H9 (cell line): ENCODE results near the gene PTPN22. TPM values are rescaled to one million over a fixed set of nuclear protein-coding genes. Genes with fewer than 3 reads are reported as not detected.

Source experiments
- DNase-seq: peaks from one replicate; pipeline ENCODE4 v3.0.0-alpha.2; 2017
- H2AFZ ChIP-seq: one replicate; pipeline ENCODE4 v1.6.1; 2013; ENCODE audit warnings: mild to moderate bottlenecking, low read length, control low read depth, moderate library complexity
- H2AK5ac ChIP-seq: 2 replicates; pipeline ENCODE4 v1.6.1; 2013; ENCODE audit warnings: low read length, control low read depth, mixed read lengths; ENCODE audit not compliant: insufficient read length
- H2BK120ac ChIP-seq: one replicate; pipeline ENCODE4 v1.6.1; 2013; ENCODE audit warnings: low read depth, mild to moderate bottlenecking, low read length, control low read depth, inconsistent platforms; ENCODE audit not compliant: poor library complexity, severe bottlenecking
- H2BK12ac ChIP-seq: 2 replicates; pipeline ENCODE4 v1.6.1; 2013; ENCODE audit warnings: low read length, control low read depth, mixed read lengths, low read depth; ENCODE audit not compliant: insufficient read length
- H2BK15ac ChIP-seq: 2 replicates; pipeline ENCODE4 v1.6.1; 2013; ENCODE audit warnings: low read depth, low read length, control low read depth
- H2BK20ac ChIP-seq: one replicate; pipeline ENCODE4 v1.6.1; 2013; ENCODE audit warnings: low read depth, mild to moderate bottlenecking, low read length, control low read depth, inconsistent platforms; ENCODE audit not compliant: poor library complexity, severe bottlenecking
- H2BK5ac ChIP-seq: 2 replicates; pipeline ENCODE4 v1.6.1; 2013; ENCODE audit warnings: low read length, control low read depth, mixed read lengths; ENCODE audit not compliant: insufficient read length
- H3K14ac ChIP-seq: 2 replicates; pipeline ENCODE4 v1.6.1; 2013; ENCODE audit warnings: low read length, control low read depth; ENCODE audit not compliant: insufficient read depth
- H3K18ac ChIP-seq: 2 replicates; pipeline ENCODE4 v1.6.1; 2013; ENCODE audit warnings: low read depth, mild to moderate bottlenecking, mixed read lengths, low read length, control low read depth; ENCODE audit not compliant: insufficient read length
- H3K23ac ChIP-seq: 2 replicates; pipeline ENCODE4 v1.6.1; 2013; ENCODE audit warnings: low read length, control low read depth, mixed read lengths, low read depth; ENCODE audit not compliant: insufficient read length
- H3K23me2 ChIP-seq: 2 replicates; pipeline ENCODE4 v1.6.1; 2013; ENCODE audit warnings: low read depth, mild to moderate bottlenecking, mixed read lengths, low read length, control low read depth; ENCODE audit not compliant: insufficient read length, poor library complexity, severe bottlenecking
- H3K27ac ChIP-seq: 2 replicates; pipeline ENCODE4 v1.5.1; 2013; ENCODE audit warnings: low read length, control low read depth, mixed read lengths, low read depth; ENCODE audit not compliant: insufficient read length
- H3K27me3 ChIP-seq: 2 replicates; pipeline ENCODE4 v1.6.1; 2013; ENCODE audit warnings: low read length, control low read depth, inconsistent platforms; ENCODE audit not compliant: insufficient read depth
- H3K4ac ChIP-seq: 2 replicates; pipeline ENCODE4 v1.6.1; 2013; ENCODE audit warnings: low read depth, mild to moderate bottlenecking, control low read depth, inconsistent platforms, low read length, moderate library complexity
- H3K4me1 ChIP-seq: 2 replicates; pipeline ENCODE4 v1.6.1; 2013; ENCODE audit warnings: low read length, control low read depth, inconsistent platforms; ENCODE audit not compliant: insufficient read depth
- H3K4me2 ChIP-seq: 2 replicates; pipeline ENCODE4 v1.6.1; 2013; ENCODE audit warnings: low read length, control low read depth, mixed read lengths; ENCODE audit not compliant: insufficient read length, insufficient read depth
- H3K56ac ChIP-seq: 2 replicates; pipeline ENCODE4 v1.6.1; 2013; ENCODE audit warnings: low read depth, mild to moderate bottlenecking, mixed read lengths, low read length, control low read depth; ENCODE audit not compliant: insufficient read length
- H3K79me1 ChIP-seq: 2 replicates; pipeline ENCODE4 v1.6.1; 2013; ENCODE audit warnings: low read depth, mild to moderate bottlenecking, moderate library complexity, low read length, control low read depth, inconsistent platforms; ENCODE audit not compliant: insufficient read depth, poor library complexity, severe bottlenecking
- H3K79me2 ChIP-seq: 2 replicates; pipeline ENCODE4 v1.6.1; 2013; ENCODE audit warnings: low read length, control low read depth, inconsistent platforms; ENCODE audit not compliant: insufficient read depth
- H3K9ac ChIP-seq: 2 replicates; pipeline ENCODE4 v1.6.1; 2013; ENCODE audit warnings: low read length, control low read depth, mixed read lengths; ENCODE audit not compliant: insufficient read length; ENCODE audit errors: extremely low read depth
- H3K9me3 ChIP-seq: one replicate; pipeline ENCODE4 v1.6.1; 2013; ENCODE audit warnings: low read depth, low read length, inconsistent platforms; ENCODE audit not compliant: control insufficient read depth
- H3T11ph ChIP-seq: one replicate; pipeline ENCODE4 v1.6.1; 2013; ENCODE audit warnings: mild to moderate bottlenecking, low read length, control low read depth, inconsistent platforms
- H4K20me1 ChIP-seq: one replicate; pipeline ENCODE4 v1.6.1; 2013; ENCODE audit not compliant: control insufficient read depth, insufficient read length, insufficient read depth
- H4K5ac ChIP-seq: 2 replicates; pipeline ENCODE4 v1.6.1; 2013; ENCODE audit warnings: low read depth, mild to moderate bottlenecking, mixed read lengths, low read length, control low read depth; ENCODE audit not compliant: insufficient read length
- H4K8ac ChIP-seq: replicated peaks from 2 replicates; pipeline ENCODE4 v1.6.1; 2013; ENCODE audit warnings: low read length, control low read depth, mixed read lengths, low read depth; ENCODE audit not compliant: insufficient read length
- H4K91ac ChIP-seq: 2 replicates; pipeline ENCODE4 v1.6.1; 2013; ENCODE audit warnings: low read depth, mild to moderate bottlenecking, moderate library complexity, mixed read lengths, low read length, control low read depth; ENCODE audit not compliant: insufficient read length
- H3K27ac Mint-ChIP-seq, 3 experiments: 2 replicates in 2 of 3; 3 replicates in 1 of 3; pipeline ENCODE4 v1.8.0; 2020 to 2021; ENCODE audit warnings: mixed read lengths in 3 of 3, mild to moderate bottlenecking in 1 of 3, moderate library complexity in 1 of 3
- H3K27me3 Mint-ChIP-seq: 2 replicates; pipeline ENCODE4 v1.8.0; 2021; ENCODE audit warnings: low read depth, mild to moderate bottlenecking, moderate library complexity, mixed read lengths
- H3K36me3 Mint-ChIP-seq, 3 experiments: 2 replicates in 2 of 3; 3 replicates in 1 of 3; pipeline ENCODE4 v1.8.0; 2020 to 2021; ENCODE audit warnings: low read depth in 3 of 3, mixed read lengths in 3 of 3; ENCODE audit not compliant: insufficient read depth in 1 of 3
- H3K4me1 Mint-ChIP-seq, 2 experiments: 2 replicates each; pipeline ENCODE4 v1.8.0; 2020; ENCODE audit warnings: mixed read lengths in 2 of 2
- H3K4me3 Mint-ChIP-seq, 2 experiments: 2 replicates in 1 of 2; 3 replicates in 1 of 2; pipeline ENCODE4 v1.8.0; 2020 to 2021; ENCODE audit warnings: mild to moderate bottlenecking in 2 of 2, mixed read lengths in 2 of 2, moderate library complexity in 1 of 2
- H3K9me3 Mint-ChIP-seq, 2 experiments: 2 replicates in 1 of 2; 3 replicates in 1 of 2; pipeline ENCODE4 v1.8.0; 2020; ENCODE audit warnings: mild to moderate bottlenecking in 2 of 2, mixed read lengths in 2 of 2, moderate library complexity in 1 of 2
- WGBS: extraction: QIAGEN DNeasy Blood & Tissue Kit; methylation state at CpG from one replicate; pipeline ENCODE4 v1.1.7; 2013; ENCODE audit warnings: missing lambda C conversion rate, low lambda C conversion rate, mixed read lengths; ENCODE audit not compliant: insufficient read length; ENCODE audit errors: extremely low coverage; 5-methylcytosine and 5-hydroxymethylcytosine counted together
- total RNA-seq: library from RNA; stranded (reverse); gene quantifications from 2 replicates; pipeline ENCODE4 v1.2.1, GENCODE V29; 2021
- TF ChIP-seq, protein P1 (sequence below): fragments of 200-600 bp; sonication (generic); conservative IDR thresholded peaks from 3 replicates; pipeline ENCODE4 v1.8.0; 2021; ENCODE audit warnings: antibody characterized with exemption, mild to moderate bottlenecking

The PTPN22 gene
- total RNA-seq, 1 experiment from 2014 or later: not detected

- Histone ChIP-seq H3K23ac (no peak overlapping the region), H3K14ac (no peak overlapping the region), H2BK5ac (no peak overlapping the region), H3K27ac (no peak overlapping the region), H2BK20ac (no peak overlapping the region), H3K4me2 (no peak overlapping the region), H4K5ac (no peak overlapping the region), H2AK5ac (no peak overlapping the region), H3K18ac (no peak overlapping the region), H3K27me3 (no peaks in the 10 kb centered on the region), H3K79me1 (peaks cover 10% of the 10 kb centered on the region), H4K20me1 (no peaks in the 10 kb centered on the region), H3T11ph (no peak overlapping the region), H2BK15ac (no peak overlapping the region), H3K9ac (no peak overlapping the region), H2BK120ac (no peak overlapping the region), H2AFZ (no peak overlapping the region), H4K91ac (no peak overlapping the region), H3K9me3 (no peaks in the 10 kb centered on the region), H3K23me2 (no peaks in the 10 kb centered on the region), H3K56ac (no peak overlapping the region), H3K4me1 (peaks cover 3% of the 10 kb centered on the region; the same call in 1 of the 2 replicates), H2BK12ac (no peak overlapping the region), H3K4ac (no peak overlapping the region), H3K79me2 (0 out of 2 replicates have a peak, but pooled peaks cover 3% of the 10 kb centered on the region), H4K8ac (no peak overlapping the region)
- Mint-ChIP-seq H3K4me1 (peaks cover 12 to 17% of the 10 kb centered on the region in 2 experiments), H3K27ac (no peak overlapping the region; a peak in 2 of 7 replicates), H3K27me3 (no peaks in the 10 kb centered on the region; the same call in 1 of the 2 replicates), H3K36me3 (no peaks in the 10 kb centered on the region), H3K4me3 (no peak overlapping the region), H3K9me3 (no peaks in the 10 kb centered on the region)
- DNase-seq: no peak
- WGBS: no CpG with 5 or more reads among the region's 5 CpGs
- TF ChIP-seq, protein P1, sequence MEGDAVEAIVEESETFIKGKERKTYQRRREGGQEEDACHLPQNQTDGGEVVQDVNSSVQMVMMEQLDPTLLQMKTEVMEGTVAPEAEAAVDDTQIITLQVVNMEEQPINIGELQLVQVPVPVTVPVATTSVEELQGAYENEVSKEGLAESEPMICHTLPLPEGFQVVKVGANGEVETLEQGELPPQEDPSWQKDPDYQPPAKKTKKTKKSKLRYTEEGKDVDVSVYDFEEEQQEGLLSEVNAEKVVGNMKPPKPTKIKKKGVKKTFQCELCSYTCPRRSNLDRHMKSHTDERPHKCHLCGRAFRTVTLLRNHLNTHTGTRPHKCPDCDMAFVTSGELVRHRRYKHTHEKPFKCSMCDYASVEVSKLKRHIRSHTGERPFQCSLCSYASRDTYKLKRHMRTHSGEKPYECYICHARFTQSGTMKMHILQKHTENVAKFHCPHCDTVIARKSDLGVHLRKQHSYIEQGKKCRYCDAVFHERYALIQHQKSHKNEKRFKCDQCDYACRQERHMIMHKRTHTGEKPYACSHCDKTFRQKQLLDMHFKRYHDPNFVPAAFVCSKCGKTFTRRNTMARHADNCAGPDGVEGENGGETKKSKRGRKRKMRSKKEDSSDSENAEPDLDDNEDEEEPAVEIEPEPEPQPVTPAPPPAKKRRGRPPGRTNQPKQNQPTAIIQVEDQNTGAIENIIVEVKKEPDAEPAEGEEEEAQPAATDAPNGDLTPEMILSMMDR: no peak
Measured at GRCh38 chr1:113784104-113784779, 87.3 kb downstream of the PTPN22 start.
